Astrocyte of the spinal cord (primary cell): Measurements from ENCODE around the gene DUOXA1.
A peak's percentile ranks its signal among the peaks of the same experiment; 100 is the strongest.

ENCODE experiments used
- DNase-seq: peaks from one replicate; pipeline ENCODE4 v3.0.0; 2011; ENCODE audit warnings: low read depth, low spot score
- H3K4me3 ChIP-seq: 2 replicates; pipeline ENCODE4 v1.5.1; 2011; ENCODE audit warnings: low read depth, mild to moderate bottlenecking, low read length, moderate library complexity
- in situ Hi-C: cut with HindIII; loops from 2 replicates; pipeline ENCODE4 v1.10.0; 2017; ENCODE audit warnings: low sequenced_read_pairs
- TF ChIP-seq, protein P1 (sequence below): IDR thresholded peaks from 2 replicates; pipeline ENCODE4 v1.5.1; 2012; ENCODE audit warnings: low read depth, mild to moderate bottlenecking, low read length, inconsistent platforms

Gene DUOXA1

DNA sequence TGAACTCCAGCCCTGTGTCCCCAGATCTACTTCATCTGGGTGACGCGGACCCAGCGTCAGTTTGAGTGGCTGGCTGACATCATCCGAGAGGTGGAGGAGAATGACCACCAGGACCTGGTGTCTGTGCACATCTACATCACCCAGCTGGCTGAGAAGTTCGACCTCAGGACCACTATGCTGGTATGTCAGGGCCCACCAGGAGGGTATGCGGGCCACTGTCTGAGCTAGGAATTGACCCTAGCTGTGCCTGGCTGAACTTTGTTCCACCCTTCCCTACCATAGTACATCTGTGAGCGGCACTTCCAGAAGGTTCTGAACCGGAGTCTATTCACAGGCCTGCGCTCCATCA, 33.8 kb upstream of the DUOXA1 start:
- no peak for DNase-seq
- TF ChIP-seq, protein P1, sequence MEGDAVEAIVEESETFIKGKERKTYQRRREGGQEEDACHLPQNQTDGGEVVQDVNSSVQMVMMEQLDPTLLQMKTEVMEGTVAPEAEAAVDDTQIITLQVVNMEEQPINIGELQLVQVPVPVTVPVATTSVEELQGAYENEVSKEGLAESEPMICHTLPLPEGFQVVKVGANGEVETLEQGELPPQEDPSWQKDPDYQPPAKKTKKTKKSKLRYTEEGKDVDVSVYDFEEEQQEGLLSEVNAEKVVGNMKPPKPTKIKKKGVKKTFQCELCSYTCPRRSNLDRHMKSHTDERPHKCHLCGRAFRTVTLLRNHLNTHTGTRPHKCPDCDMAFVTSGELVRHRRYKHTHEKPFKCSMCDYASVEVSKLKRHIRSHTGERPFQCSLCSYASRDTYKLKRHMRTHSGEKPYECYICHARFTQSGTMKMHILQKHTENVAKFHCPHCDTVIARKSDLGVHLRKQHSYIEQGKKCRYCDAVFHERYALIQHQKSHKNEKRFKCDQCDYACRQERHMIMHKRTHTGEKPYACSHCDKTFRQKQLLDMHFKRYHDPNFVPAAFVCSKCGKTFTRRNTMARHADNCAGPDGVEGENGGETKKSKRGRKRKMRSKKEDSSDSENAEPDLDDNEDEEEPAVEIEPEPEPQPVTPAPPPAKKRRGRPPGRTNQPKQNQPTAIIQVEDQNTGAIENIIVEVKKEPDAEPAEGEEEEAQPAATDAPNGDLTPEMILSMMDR = no peak
- H3K4me3 ChIP-seq = no peak overlapping the region
- in situ Hi-C loops = no loop called here

DNA sequence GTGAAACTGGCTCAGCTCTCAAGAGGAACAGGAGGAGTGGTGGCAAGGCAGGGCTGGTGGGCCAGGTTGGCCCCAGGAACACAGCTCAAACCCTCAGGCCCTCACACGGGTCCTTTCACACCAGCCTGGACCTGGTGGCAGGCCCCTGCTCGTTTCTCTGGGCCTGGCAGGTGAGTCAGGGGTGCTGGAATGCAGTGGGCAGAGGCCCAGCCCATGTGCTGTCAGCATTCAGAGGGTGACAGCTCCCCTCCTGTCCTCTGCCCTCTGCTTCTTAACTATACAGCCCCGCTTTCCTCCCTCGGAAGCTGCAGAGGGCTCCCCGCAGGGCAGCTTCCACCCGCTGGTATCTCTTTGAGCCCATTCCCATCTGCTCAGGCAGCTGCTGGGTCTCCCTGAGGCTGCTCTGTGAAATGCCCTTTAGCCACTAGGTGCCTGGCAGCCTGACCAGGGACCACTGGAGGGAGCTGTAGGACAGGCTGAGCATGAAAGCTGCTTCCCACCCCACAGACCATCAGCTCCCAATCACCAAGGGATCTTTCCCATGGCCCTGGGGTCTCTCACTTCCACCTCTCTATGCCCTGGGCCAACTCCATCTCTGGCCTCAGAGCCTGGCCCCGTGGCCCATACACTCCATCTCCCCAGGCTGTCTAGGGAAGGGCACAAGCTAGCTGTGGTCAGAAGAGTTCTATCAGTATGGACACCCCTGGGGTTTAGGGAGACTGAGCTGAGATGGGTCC, 33.3 kb upstream of the DUOXA1 start:
- in situ Hi-C loops = no loop called here
- TF ChIP-seq, protein P1 = peak; percentile 96
- H3K4me3 ChIP-seq = no peak overlapping the region
- peak; percentile 83 for DNase-seq

DNA sequence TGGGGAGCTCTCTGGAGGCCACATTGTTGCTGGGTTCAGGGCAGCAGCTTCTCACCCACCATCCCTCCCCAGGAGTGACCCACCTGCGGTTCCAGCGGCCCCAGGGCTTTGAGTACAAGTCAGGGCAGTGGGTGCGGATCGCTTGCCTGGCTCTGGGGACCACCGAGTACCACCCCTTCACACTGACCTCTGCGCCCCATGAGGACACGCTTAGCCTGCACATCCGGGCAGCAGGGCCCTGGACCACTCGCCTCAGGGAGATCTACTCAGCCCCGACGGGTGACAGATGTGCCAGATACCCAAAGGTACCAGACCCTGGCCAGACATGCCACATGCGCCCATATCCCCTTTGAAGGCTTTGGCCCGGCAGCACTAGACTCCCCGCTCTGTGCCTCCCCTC, 32.0 kb upstream of the DUOXA1 start:
- no peak overlapping the region for H3K4me3 ChIP-seq
- TF ChIP-seq, protein P1 = no peak
- DNase-seq = no peak
- in situ Hi-C loops = no loop called here

DNA sequence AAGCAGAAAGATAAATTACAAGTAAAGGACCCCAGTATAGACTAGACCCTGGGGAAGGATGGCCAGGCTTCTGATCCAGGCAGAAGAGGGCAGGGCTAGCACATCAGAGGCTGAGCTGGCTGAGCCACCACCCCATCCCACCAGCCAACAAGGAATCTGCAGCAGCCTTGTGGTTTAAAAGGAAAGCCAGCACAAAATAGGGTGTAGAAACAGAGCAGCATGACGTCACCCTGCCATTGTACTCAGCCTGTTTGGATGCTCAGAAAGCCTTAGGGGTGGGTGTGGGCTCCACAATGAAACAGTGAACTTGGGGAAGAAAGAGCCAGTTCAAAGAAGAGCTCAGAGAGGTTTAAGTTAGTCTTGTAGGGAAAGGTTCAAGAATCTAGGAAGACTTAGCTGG, 28.3 kb upstream of the DUOXA1 start:
- H3K4me3 ChIP-seq = no peak overlapping the region
- in situ Hi-C loops = no loop called here
- TF ChIP-seq, protein P1 = no peak
- DNase-seq = peak; percentile 84

DNA sequence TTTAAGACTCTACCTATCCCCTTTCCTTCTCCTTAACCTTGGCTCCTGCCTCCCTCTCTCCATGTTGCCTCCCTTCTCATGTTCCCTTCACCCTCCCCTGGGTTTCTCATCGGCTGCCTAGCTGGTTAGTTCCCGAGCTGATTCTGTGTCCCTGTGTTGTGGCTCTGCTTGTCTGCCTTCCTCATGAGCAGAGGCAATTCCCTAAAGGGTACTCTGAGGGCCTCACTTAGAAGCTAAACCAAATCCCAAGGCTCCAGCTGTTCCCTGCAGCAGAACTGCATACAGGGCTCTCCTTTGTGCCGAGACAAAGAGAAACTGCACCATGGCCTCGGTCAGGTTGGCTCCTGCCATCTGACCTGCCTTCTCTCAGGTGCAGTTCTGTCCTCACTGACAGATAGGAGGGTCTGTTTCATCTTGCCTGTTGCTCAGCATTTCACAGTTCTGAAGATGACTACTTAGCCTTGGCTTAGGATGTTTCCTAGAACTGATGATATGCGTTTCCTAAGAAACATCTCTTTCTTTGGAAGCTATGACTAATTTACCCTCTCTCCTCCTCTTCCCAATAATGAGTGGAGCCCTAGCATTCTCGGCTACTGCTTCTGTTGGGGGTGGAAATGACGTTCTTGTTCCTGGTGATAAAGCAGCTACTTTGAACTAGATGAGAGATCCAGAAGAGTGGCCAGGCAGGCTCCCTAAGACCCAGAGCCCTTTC, 27.2 kb upstream of the DUOXA1 start:
- DNase-seq = peak; percentile 60
- in situ Hi-C loops = no loop called here
- no peak overlapping the region for H3K4me3 ChIP-seq
- TF ChIP-seq, protein P1 = no peak

DNA sequence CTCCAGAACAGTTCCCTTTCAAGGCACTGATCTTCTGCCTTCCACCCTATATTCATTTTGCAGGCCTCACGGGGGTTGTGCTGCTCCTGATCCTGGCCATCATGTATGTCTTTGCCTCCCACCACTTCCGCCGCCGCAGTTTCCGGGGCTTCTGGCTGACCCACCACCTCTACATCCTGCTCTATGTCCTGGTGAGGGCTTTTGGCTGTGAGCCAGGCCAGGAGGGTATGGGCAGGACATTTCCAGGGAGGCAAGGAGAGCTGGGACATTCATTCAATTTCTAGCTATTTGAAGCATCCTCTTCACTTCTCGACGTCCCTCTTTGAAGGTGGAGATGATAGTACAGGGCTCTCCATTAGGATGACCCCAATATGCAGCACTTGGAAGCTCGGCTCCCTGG, 26.1 kb upstream of the DUOXA1 start:
- in situ Hi-C loops = no loop called here
- TF ChIP-seq, protein P1 = no peak
- DNase-seq = no peak
- H3K4me3 ChIP-seq = no peak overlapping the region
